K562 (cell line): Measurements from ENCODE around the gene KLK14. TPM values are rescaled to one million over a fixed set of nuclear protein-coding genes. Genes with fewer than 3 reads are reported as not detected.

Experiments
- ATAC-seq: fragments of 200-7000 bp; cut with Tn5 transposase; 3 replicates; pipeline ENCODE4 v1.9.1; 2020; ENCODE audit warnings: moderate library complexity
- BruUV-seq: library from RNA; stranded (reverse); fragments of 400-500 nt; replicated peaks from 2 replicates; lab custom pipeline; 2021; lab: Mats Ljungman, UMichigan
- CTCF ChIA-PET: fragments of 300-600 bp; formaldehyde crosslinking; extraction: SDS; loops from one replicate; lab custom pipeline; 2021; ENCODE audit warnings: low intra/inter-chr PET ratio; lab: Yijun Ruan, JAX
- POLR2A ChIA-PET: fragments of 300-600, 350-650 bp; sonication (Branson Sonifier 250); formaldehyde crosslinking; extraction: SDS; loops from one replicate; lab custom pipeline; 2021; ENCODE audit warnings: antibody characterized with exemption, inconsistent platforms; lab: Yijun Ruan, JAX
- DNase-seq, 4 experiments: peaks; one replicate each; pipeline versions ENCODE4 v3.0.0 to v3.0.0-alpha.2; 2011 to 2018; ENCODE audit warnings: low spot score in 3 of 4, mixed read lengths in 3 of 4; ENCODE audit errors: extremely low read depth in 1 of 4
- FAIRE-seq: peaks from 2 replicates; lab custom pipeline; 2011; peaks lifted over from hg19 to GRCh38; lab: Jason Lieb, UNC
- H2AFZ ChIP-seq: 2 replicates; pipeline ENCODE4 v1.6.0; 2011; ENCODE audit warnings: low read depth, low read length, control low read depth, inconsistent platforms
- H3K27ac ChIP-seq: fragments of 200-600 bp; 3 replicates; pipeline ENCODE4 v1.8.0; 2011; ENCODE audit warnings: low read depth, mild to moderate bottlenecking, control low read depth, inconsistent platforms, low read length, moderate library complexity, mixed read lengths; ENCODE audit errors: extremely low read depth
- H3K27me3 ChIP-seq, 2 experiments: fragments of 300-600 bp in 1 of 2; 2 replicates in 1 of 2; 3 replicates in 1 of 2; pipeline versions ENCODE4 v1.6.0 to v1.8.0; 2011; ENCODE audit warnings: inconsistent platforms in 2 of 2, low read length in 2 of 2, mild to moderate bottlenecking in 1 of 2, mixed read lengths in 1 of 2, moderate library complexity in 1 of 2; ENCODE audit not compliant: control insufficient read depth in 2 of 2, insufficient read depth in 2 of 2
- H3K36me3 ChIP-seq: fragments of 300-600 bp; 3 replicates; pipeline ENCODE4 v1.8.0; 2011; ENCODE audit warnings: mild to moderate bottlenecking, low read length, inconsistent platforms; ENCODE audit not compliant: control insufficient read depth, insufficient read depth
- H3K4me1 ChIP-seq, 2 experiments: fragments of 200-600 bp in 1 of 2; replicated peaks in 1 of 2; 2 replicates in 1 of 2; 3 replicates in 1 of 2; pipeline versions ENCODE4 v1.5.1 to v1.8.0; 2011; ENCODE audit warnings: inconsistent platforms in 2 of 2, low read length in 2 of 2, mild to moderate bottlenecking in 1 of 2, mixed read lengths in 1 of 2, moderate library complexity in 1 of 2; ENCODE audit not compliant: control insufficient read depth in 2 of 2, insufficient read depth in 2 of 2
- H3K4me2 ChIP-seq: 2 replicates; pipeline ENCODE4 v1.6.1; 2011; ENCODE audit warnings: low read length, control low read depth, inconsistent platforms, mixed read lengths; ENCODE audit not compliant: insufficient read depth
- H3K4me3 ChIP-seq: fragments of 200-600 bp; sonication (generic), shearing (Covaris generic); 2 replicates; pipeline ENCODE4 v1.5.1; 2016; ENCODE audit warnings: control low read depth, inconsistent platforms
- H3K79me2 ChIP-seq: fragments of 200-600 bp; 3 replicates; pipeline ENCODE4 v1.8.0; 2011; ENCODE audit warnings: low read length, inconsistent platforms; ENCODE audit not compliant: control insufficient read depth, insufficient read depth
- H3K9ac ChIP-seq, 2 experiments: 2 replicates each; pipeline versions ENCODE4 v1.6.0 to v1.6.1; 2011; ENCODE audit warnings: low read depth in 2 of 2, low read length in 2 of 2, control low read depth in 1 of 2, inconsistent platforms in 1 of 2, mild to moderate bottlenecking in 1 of 2, mixed read lengths in 1 of 2; ENCODE audit not compliant: insufficient read depth in 1 of 2
- H3K9me1 ChIP-seq: one replicate; pipeline ENCODE4 v1.6.0; 2011; ENCODE audit warnings: inconsistent platforms, mild to moderate bottlenecking, low read length, moderate library complexity; ENCODE audit not compliant: control insufficient read depth, insufficient read depth
- H3K9me3 ChIP-seq: replicated peaks from 2 replicates; pipeline ENCODE4 v1.5.1; 2011; ENCODE audit warnings: low read depth, low read length, inconsistent platforms; ENCODE audit not compliant: control insufficient read depth, insufficient read depth
- H4K20me1 ChIP-seq: replicated peaks from 2 replicates; pipeline ENCODE4 v1.6.1; 2011; ENCODE audit warnings: low read length, inconsistent platforms, mixed read lengths; ENCODE audit not compliant: control insufficient read depth, insufficient read depth
- BRD9 ChIP-seq: fragments of 450-650 bp; IDR thresholded peaks from 2 replicates; pipeline ENCODE4 v1.6.1; 2018; ENCODE audit warnings: low read depth; ENCODE audit not compliant: partially characterized antibody
- CCNT2 ChIP-seq: IDR thresholded peaks from 2 replicates; pipeline ENCODE4 v1.6.1; 2011; ENCODE audit warnings: borderline replicate concordance, low read depth, mild to moderate bottlenecking, moderate library complexity, mixed read lengths, low read length; ENCODE audit not compliant: insufficient read length; ENCODE audit errors: extremely low read depth
- CREM ChIP-seq: IDR thresholded peaks from 2 replicates; pipeline ENCODE4 v1.6.1; 2014; ENCODE audit warnings: antibody characterized with exemption, low read depth
- NFXL1 ChIP-seq: fragments of 450-650 bp; formaldehyde crosslinking; IDR thresholded peaks from 2 replicates; pipeline ENCODE4 v1.4.0; 2021; ENCODE audit warnings: mild to moderate bottlenecking
- PTRF ChIP-seq: fragments of 450-650 bp; IDR thresholded peaks from 2 replicates; pipeline ENCODE4 v1.6.1; 2016; ENCODE audit warnings: mild to moderate bottlenecking, missing genetic modification characterization, missing compliant biosample characterization
- SAFB2 ChIP-seq: fragments of 200-400 bp; formaldehyde crosslinking; IDR thresholded peaks from 2 replicates; pipeline ENCODE4 v1.6.1; 2018; ENCODE audit warnings: borderline replicate concordance, low read length, low read depth, moderate library complexity; ENCODE audit not compliant: severe bottlenecking
- ZFPM2 ChIP-seq: fragments of 250-450 bp; sonication (Bioruptor Pico); IDR thresholded peaks from 2 replicates; pipeline ENCODE4 v1.5.1; 2022; ENCODE audit warnings: mild to moderate bottlenecking
- ZKSCAN8 ChIP-seq: fragments of 200-800 bp; sonication (Bioruptor generic); IDR thresholded peaks from 2 replicates; pipeline ENCODE4 v1.6.1; 2016; ENCODE audit warnings: missing genetic modification characterization, missing compliant biosample characterization
- ZNF197 ChIP-seq: fragments of 200-800 bp; sonication (Bioruptor generic); IDR thresholded peaks from 2 replicates; pipeline ENCODE4 v1.6.1; 2016; ENCODE audit warnings: low read depth, missing genetic modification characterization, missing compliant biosample characterization
- ZNF212 ChIP-seq: fragments of 450-650 bp; formaldehyde crosslinking; IDR thresholded peaks from 2 replicates; pipeline ENCODE4 v1.4.0; 2020; ENCODE audit warnings: mild to moderate bottlenecking
- ZNF263 ChIP-seq: sonication (generic); formaldehyde crosslinking; IDR thresholded peaks from 2 replicates; pipeline ENCODE4 v1.8.0; 2022; ENCODE audit warnings: mild to moderate bottlenecking, missing genetic modification reagents, borderline replicate concordance
- ZNF354B ChIP-seq: fragments of 250-450 bp; sonication (Bioruptor Pico); IDR thresholded peaks from 2 replicates; pipeline ENCODE4 v1.4.0; 2020
- ZNF75A ChIP-seq: fragments of 450-650 bp; formaldehyde crosslinking; IDR thresholded peaks from 2 replicates; pipeline ENCODE4 v1.4.0; 2020; ENCODE audit warnings: mild to moderate bottlenecking
- WGBS: fragments of 100-300 bp; shearing (Covaris generic); methylation state at CpG from one replicate; pipeline ENCODE4 v1.1.6; 2016; ENCODE audit warnings: low coverage, mixed read lengths; ENCODE audit not compliant: insufficient coverage; ENCODE audit errors: missing lambda C conversion rate; 5-methylcytosine and 5-hydroxymethylcytosine counted together
- in situ Hi-C: fragments of 300-500 bp; cut with MboI; formaldehyde crosslinking; loops from 4 replicates; pipeline ENCODE4 v1.15.0; 2018; ENCODE audit warnings: inconsistent platforms, mixed read lengths
- intact Hi-C: fragments of 100-400 bp; cut with micrococcal nuclease; formaldehyde crosslinking; loops from 2 replicates; pipeline ENCODE4 v1.14.2; 2022
- polyA plus RNA-seq, 8 experiments: library from polyadenylated mRNA; depleted of rRNA in 4 of 8; stranded (reverse) in 5 of 8; unstranded in 3 of 8; fragments of >200 nt; fragmentation: Nextera tagmentation in 2 of 8; fragmentation: Illumina TruSeq in 1 of 8; extraction: Ambion mirVana in 2 of 8; extraction: Trizol in 1 of 8; gene quantifications; 2 replicates each; pipeline versions ENCODE4 v1.2.1 to v1.2.3, GENCODE V29; 2011 to 2014; ENCODE audit warnings: inconsistent platforms in 1 of 8, missing spikeins in 1 of 8
- total RNA-seq, 7 experiments: library from RNA; depleted of rRNA in 6 of 7; stranded (reverse); fragments of >200 nt in 6 of 7; fragmentation: Illumina TruSeq in 2 of 7; extraction: Trizol in 2 of 7; gene quantifications; 2 replicates each; pipeline versions ENCODE4 v1.2.1 to v1.2.3, GENCODE V29; 2011 to 2021; ENCODE audit warnings: low replicate concordance in 1 of 7
- TF ChIP-seq, protein P1 (sequence below): fragments of 450-650 bp; IDR thresholded peaks from 2 replicates; pipeline ENCODE4 v1.6.1; 2017; ENCODE audit warnings: antibody characterized with exemption, mild to moderate bottlenecking
- TF ChIP-seq, protein P2 (sequence below), 3 experiments: fragments of 200-800 bp in 1 of 3; fragments of 250-450 bp in 1 of 3; fragments of 450-650 bp in 1 of 3; sonication (Bioruptor Pico) in 1 of 3; sonication (Bioruptor generic) in 1 of 3; formaldehyde crosslinking in 1 of 3; IDR thresholded peaks; 2 replicates each; pipeline versions ENCODE4 v1.6.1 to v1.8.0; 2016 to 2022; ENCODE audit warnings: mild to moderate bottlenecking in 2 of 3, missing genetic modification characterization in 2 of 3, missing compliant biosample characterization in 1 of 3, moderate library complexity in 1 of 3

Gene KLK14
- total and polyA plus RNA-seq, 9 of the 15 experiments (the other 6 are each of a cell fraction or from before 2014, with no cell fraction given): not detected

GRCh38 chr19:51093101-51093500 is 10.4 kb upstream of the KLK14 start:
- in situ Hi-C loops: loop anchor here (5.0 to 10.0 kb wide), 3 partner anchors 71 to 388 kb away; no protein-coding TSS in a partner anchor
- Histone ChIP-seq H3K27ac (no peak overlapping the region), H3K4me2 (no peak overlapping the region), H3K9me1 (peaks cover 9% of the 10 kb centered on the region), H3K4me1 (no peaks in the 10 kb centered on the region; a peak in 1 of 5 replicates), H3K9me3 (no peaks in the 10 kb centered on the region), H3K9ac (no peak overlapping the region), H3K27me3 (peaks cover 10 to 29% of the 10 kb centered on the region in 2 experiments; a peak in 3 of 5 replicates), H3K79me2 (no peaks in the 10 kb centered on the region), H3K4me3 (no peak overlapping the region), H3K36me3 (peaks cover 5% of the 10 kb centered on the region; the same call in 1 of the 3 replicates), H4K20me1 (peaks cover 13% of the 10 kb centered on the region), H2AFZ (no peak overlapping the region)
- 28% methylated on average over 8 of the region's 8 CpGs for WGBS
- BruUV-seq: no TSS peak
- ChIA-PET CTCF (interaction anchor here (0.6 to 4.9 kb wide), 3 partner anchors 72 to 168 kb away, joined by 4 to 35 read pairs (median 15); partner anchors contain the start of gene KLK10), POLR2A (no interaction called here)
- intact Hi-C loops: loop anchor here (5.0 kb wide), 1 partner anchor 386 kb away; no protein-coding TSS in a partner anchor
- no peak for FAIRE-seq
- no peak for DNase-seq
- ATAC-seq: no peak
- TF ChIP-seq ZNF212 (CRISPR knock-in tag): no peak
- TF ChIP-seq SAFB2: no peak
- TF ChIP-seq, protein P1, sequence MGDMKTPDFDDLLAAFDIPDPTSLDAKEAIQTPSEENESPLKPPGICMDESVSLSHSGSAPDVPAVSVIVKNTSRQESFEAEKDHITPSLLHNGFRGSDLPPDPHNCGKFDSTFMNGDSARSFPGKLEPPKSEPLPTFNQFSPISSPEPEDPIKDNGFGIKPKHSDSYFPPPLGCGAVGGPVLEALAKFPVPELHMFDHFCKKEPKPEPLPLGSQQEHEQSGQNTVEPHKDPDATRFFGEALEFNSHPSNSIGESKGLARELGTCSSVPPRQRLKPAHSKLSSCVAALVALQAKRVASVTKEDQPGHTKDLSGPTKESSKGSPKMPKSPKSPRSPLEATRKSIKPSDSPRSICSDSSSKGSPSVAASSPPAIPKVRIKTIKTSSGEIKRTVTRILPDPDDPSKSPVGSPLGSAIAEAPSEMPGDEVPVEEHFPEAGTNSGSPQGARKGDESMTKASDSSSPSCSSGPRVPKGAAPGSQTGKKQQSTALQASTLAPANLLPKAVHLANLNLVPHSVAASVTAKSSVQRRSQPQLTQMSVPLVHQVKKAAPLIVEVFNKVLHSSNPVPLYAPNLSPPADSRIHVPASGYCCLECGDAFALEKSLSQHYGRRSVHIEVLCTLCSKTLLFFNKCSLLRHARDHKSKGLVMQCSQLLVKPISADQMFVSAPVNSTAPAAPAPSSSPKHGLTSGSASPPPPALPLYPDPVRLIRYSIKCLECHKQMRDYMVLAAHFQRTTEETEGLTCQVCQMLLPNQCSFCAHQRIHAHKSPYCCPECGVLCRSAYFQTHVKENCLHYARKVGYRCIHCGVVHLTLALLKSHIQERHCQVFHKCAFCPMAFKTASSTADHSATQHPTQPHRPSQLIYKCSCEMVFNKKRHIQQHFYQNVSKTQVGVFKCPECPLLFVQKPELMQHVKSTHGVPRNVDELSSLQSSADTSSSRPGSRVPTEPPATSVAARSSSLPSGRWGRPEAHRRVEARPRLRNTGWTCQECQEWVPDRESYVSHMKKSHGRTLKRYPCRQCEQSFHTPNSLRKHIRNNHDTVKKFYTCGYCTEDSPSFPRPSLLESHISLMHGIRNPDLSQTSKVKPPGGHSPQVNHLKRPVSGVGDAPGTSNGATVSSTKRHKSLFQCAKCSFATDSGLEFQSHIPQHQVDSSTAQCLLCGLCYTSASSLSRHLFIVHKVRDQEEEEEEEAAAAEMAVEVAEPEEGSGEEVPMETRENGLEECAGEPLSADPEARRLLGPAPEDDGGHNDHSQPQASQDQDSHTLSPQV: no peak
- no peak for TF ChIP-seq ZNF354B (CRISPR knock-in tag)
- no peak for TF ChIP-seq BRD9
- no peak for TF ChIP-seq NFXL1
- TF ChIP-seq CCNT2: no peak
- TF ChIP-seq ZNF75A (CRISPR knock-in tag): no peak
- no peak for TF ChIP-seq ZNF197 (CRISPR knock-in tag)
- no peak for TF ChIP-seq CREM
- TF ChIP-seq ZKSCAN8 (CRISPR knock-in tag): no peak
- no peak for TF ChIP-seq ZFPM2 (CRISPR knock-in tag)
- TF ChIP-seq, protein P2, sequence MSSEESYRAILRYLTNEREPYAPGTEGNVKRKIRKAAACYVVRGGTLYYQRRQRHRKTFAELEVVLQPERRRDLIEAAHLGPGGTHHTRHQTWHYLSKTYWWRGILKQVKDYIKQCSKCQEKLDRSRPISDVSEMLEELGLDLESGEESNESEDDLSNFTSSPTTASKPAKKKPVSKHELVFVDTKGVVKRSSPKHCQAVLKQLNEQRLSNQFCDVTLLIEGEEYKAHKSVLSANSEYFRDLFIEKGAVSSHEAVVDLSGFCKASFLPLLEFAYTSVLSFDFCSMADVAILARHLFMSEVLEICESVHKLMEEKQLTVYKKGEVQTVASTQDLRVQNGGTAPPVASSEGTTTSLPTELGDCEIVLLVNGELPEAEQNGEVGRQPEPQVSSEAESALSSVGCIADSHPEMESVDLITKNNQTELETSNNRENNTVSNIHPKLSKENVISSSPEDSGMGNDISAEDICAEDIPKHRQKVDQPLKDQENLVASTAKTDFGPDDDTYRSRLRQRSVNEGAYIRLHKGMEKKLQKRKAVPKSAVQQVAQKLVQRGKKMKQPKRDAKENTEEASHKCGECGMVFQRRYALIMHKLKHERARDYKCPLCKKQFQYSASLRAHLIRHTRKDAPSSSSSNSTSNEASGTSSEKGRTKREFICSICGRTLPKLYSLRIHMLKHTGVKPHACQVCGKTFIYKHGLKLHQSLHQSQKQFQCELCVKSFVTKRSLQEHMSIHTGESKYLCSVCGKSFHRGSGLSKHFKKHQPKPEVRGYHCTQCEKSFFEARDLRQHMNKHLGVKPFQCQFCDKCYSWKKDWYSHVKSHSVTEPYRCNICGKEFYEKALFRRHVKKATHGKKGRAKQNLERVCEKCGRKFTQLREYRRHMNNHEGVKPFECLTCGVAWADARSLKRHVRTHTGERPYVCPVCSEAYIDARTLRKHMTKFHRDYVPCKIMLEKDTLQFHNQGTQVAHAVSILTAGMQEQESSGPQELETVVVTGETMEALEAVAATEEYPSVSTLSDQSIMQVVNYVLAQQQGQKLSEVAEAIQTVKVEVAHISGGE (CRISPR knock-in tag; IDR thresholded peaks at IDR 0.05): no peak
- no peak for TF ChIP-seq ZNF263
- no peak for TF ChIP-seq PTRF (tag)
